Measurements from ENCODE around the gene ZBTB20.

The ZBTB20 gene

DNA sequence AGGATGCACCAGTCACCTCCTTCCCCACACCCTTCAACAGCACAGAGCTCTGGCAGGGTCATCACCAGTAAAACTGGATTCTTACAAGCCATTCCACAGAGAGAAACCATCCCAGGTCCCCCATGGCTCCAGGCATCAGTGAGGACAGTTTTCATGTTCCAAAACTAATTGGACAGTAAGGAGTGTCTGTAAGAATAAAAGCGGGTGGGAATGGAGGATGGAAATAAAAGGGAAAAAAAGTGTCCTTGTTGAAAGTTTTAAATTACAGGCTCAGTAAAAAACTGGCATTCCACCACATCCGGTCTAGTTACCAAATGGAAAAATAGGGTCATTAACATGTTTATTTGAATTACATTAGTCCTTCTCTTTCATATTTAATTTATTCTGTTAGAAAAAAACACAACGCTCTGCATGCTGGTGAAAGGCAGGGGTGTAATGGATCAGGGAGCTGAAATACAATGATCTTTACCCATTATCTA lies 735.9 kb downstream of the ZBTB20 start:
- no peak for DNase-seq
- H3K9ac ChIP-seq (ENCODE audit: low read length), result no peak overlapping the region

DNA sequence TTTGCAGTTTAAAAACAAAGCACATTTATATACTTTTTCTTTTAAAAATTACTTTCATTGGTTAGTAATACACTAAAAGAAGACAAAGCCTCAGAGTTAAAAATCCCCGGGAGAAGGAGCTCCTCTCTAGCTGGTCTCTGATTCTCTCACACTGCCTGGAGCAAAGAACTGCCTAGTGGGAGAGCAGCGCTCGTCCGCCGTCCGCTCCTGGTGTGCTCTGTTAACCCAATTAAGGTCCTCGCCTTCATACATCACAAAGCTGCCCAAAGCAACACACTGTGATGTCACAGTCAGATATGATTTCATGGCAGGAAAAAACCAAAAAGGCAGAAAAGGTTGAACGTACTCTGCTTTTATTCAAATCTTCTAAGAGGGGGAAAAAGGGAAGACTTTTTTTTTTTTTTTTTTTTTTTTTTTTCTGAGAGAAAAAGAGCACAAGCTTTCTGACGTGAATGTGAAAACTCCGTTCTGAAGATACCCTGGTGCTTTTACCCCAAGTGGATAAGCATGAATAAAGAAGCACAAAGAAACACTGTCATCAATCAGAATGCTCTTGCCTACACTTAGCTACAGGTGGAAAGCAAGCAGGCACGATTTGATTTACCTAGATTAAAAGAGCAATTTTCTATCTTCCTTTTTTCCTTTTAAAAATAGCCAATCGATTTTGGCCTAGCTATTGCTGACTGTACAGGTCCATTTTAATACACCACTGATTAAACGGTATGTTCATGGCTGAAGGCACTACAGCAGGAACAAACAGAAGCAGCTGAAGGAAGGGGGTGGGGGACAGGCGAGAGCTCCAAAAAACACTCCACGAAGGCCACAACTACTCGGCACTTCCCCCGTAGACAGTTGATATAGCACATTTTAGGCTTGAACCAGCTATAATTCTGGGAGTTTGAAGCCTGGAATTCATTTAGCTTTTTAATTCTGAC lies 738.1 kb downstream of the ZBTB20 start:
- Histone ChIP-seq H3K36me3 (replicated peaks; ENCODE audit: insufficient read depth, low read length) (no peaks in the 10 kb centered on the region), H3K4me3 (ENCODE audit: low read length) (no peak overlapping the region), H3K27ac (ENCODE audit: low read length) (no peak overlapping the region), H3K9me3 (replicated peaks; ENCODE audit: insufficient read depth, low read length) (no peaks in the 10 kb centered on the region), H3K79me2 (ENCODE audit: low read length) (no peaks in the 10 kb centered on the region), H3F3A (ENCODE audit: insufficient read depth, low read length) (no peaks in the 10 kb centered on the region), H4K20me1 (ENCODE audit: insufficient read depth, low read length) (no peaks in the 10 kb centered on the region), H3K27me3 (replicated peaks; ENCODE audit: insufficient read depth, low read length) (no peaks in the 10 kb centered on the region; the same call in 1 of the 2 replicates), H3K9ac (ENCODE audit: low read length) (no peak overlapping the region), H3K9me2 (replicated peaks; ENCODE audit: insufficient read depth, low read length) (no peaks in the 10 kb centered on the region), H3K4me1 (ENCODE audit: low read length) (no peaks in the 10 kb centered on the region), H2AFZ (ENCODE audit: low read length) (no peak overlapping the region), H3K4me2 (ENCODE audit: low read depth, low read length) (no peak overlapping the region)
- DNase-seq, result no peak
- TF ChIP-seq EZH2phosphoT487 (IDR thresholded peaks at IDR 0.05; ENCODE audit: low read length) (no peak), EZH2 (optimal IDR thresholded peaks at IDR 0.05; ENCODE audit: low read depth, low read length) (no peak)
- TF ChIP-seq, protein P1, sequence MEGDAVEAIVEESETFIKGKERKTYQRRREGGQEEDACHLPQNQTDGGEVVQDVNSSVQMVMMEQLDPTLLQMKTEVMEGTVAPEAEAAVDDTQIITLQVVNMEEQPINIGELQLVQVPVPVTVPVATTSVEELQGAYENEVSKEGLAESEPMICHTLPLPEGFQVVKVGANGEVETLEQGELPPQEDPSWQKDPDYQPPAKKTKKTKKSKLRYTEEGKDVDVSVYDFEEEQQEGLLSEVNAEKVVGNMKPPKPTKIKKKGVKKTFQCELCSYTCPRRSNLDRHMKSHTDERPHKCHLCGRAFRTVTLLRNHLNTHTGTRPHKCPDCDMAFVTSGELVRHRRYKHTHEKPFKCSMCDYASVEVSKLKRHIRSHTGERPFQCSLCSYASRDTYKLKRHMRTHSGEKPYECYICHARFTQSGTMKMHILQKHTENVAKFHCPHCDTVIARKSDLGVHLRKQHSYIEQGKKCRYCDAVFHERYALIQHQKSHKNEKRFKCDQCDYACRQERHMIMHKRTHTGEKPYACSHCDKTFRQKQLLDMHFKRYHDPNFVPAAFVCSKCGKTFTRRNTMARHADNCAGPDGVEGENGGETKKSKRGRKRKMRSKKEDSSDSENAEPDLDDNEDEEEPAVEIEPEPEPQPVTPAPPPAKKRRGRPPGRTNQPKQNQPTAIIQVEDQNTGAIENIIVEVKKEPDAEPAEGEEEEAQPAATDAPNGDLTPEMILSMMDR (IDR thresholded peaks at IDR 0.05; ENCODE audit: low read length), result no peak

More for the DNA sequence above, 735.9 kb downstream of the ZBTB20 start:
- Histone ChIP-seq H3K79me2 (ENCODE audit: low read length) (no peaks in the 10 kb centered on the region), H3K9me2 (replicated peaks; ENCODE audit: insufficient read depth, low read length) (no peaks in the 10 kb centered on the region), H3K27me3 (replicated peaks; ENCODE audit: insufficient read depth, low read length) (no peaks in the 10 kb centered on the region; the same call in 1 of the 2 replicates), H3K27ac (ENCODE audit: low read length) (no peak overlapping the region), H4K20me1 (ENCODE audit: insufficient read depth, low read length) (no peaks in the 10 kb centered on the region), H3K4me2 (ENCODE audit: low read depth, low read length) (no peak overlapping the region), H3F3A (ENCODE audit: insufficient read depth, low read length) (no peaks in the 10 kb centered on the region), H3K4me1 (ENCODE audit: low read length) (no peaks in the 10 kb centered on the region), H2AFZ (ENCODE audit: low read length) (no peak overlapping the region), H3K36me3 (replicated peaks; ENCODE audit: insufficient read depth, low read length) (no peaks in the 10 kb centered on the region), H3K9me3 (replicated peaks; ENCODE audit: insufficient read depth, low read length) (no peaks in the 10 kb centered on the region), H3K4me3 (ENCODE audit: low read length) (no peak overlapping the region)
- TF ChIP-seq EZH2phosphoT487 (IDR thresholded peaks at IDR 0.05; ENCODE audit: low read length) (no peak), EZH2 (optimal IDR thresholded peaks at IDR 0.05; ENCODE audit: low read depth, low read length) (no peak)
- TF ChIP-seq, protein P1 (IDR thresholded peaks at IDR 0.05; ENCODE audit: low read length), result no peak

DNA sequence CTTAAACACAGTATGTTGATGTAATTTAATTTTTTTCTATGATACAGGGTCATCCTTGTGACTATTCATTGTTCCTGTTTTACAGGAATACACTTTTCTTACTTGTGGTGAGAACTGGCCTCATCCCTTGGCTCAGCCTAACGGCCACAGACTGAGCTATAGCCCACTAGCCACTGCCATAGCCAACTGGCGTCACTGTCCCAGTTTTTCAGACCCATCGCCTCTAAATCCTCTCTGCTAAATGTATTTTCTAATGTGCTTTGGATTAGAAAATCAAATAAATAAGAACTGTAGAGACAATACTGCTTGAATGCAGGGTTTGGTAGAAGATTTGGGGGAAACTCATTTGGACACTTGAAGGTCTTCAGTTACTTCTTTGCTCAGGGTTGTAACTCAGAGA lies 740.2 kb downstream of the ZBTB20 start:
- Histone ChIP-seq H2AFZ (ENCODE audit: low read length) (no peak overlapping the region), H3K9me2 (replicated peaks; ENCODE audit: insufficient read depth, low read length) (no peaks in the 10 kb centered on the region), H3K36me3 (replicated peaks; ENCODE audit: insufficient read depth, low read length) (no peaks in the 10 kb centered on the region), H3K27ac (ENCODE audit: low read length) (no peak overlapping the region), H3K4me2 (ENCODE audit: low read depth, low read length) (no peak overlapping the region), H3K9me3 (replicated peaks; ENCODE audit: insufficient read depth, low read length) (no peaks in the 10 kb centered on the region), H4K20me1 (ENCODE audit: insufficient read depth, low read length) (no peaks in the 10 kb centered on the region), H3F3A (ENCODE audit: insufficient read depth, low read length) (no peaks in the 10 kb centered on the region), H3K4me1 (ENCODE audit: low read length) (no peaks in the 10 kb centered on the region), H3K9ac (ENCODE audit: low read length) (no peak overlapping the region), H3K4me3 (ENCODE audit: low read length) (no peak overlapping the region), H3K79me2 (ENCODE audit: low read length) (no peaks in the 10 kb centered on the region), H3K27me3 (replicated peaks; ENCODE audit: insufficient read depth, low read length) (no peaks in the 10 kb centered on the region)
- DNase-seq, result no peak
- TF ChIP-seq EZH2phosphoT487 (IDR thresholded peaks at IDR 0.05; ENCODE audit: low read length), result no peak

DNA sequence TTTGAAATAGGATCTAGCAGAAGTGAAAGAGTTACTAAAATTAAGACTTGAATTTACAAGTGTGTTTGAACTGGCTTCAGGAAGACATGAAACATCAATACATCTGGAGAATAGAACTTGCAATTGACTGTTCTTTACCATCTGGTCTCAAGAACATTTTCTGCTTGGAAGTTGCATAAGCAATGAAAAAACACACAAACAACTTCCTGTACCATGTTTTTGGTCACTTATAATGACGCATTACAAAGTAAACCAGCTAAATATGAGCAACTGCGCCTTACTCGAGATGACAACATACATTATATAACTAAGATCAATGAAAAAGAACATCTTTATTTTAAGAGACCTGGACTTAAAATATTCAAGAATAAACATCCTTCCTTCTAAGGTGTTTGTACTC lies 740.8 kb downstream of the ZBTB20 start:
- no peaks in the 10 kb centered on the region for H4K20me1 ChIP-seq (ENCODE audit: insufficient read depth, low read length)
- no peak overlapping the region for H2AFZ ChIP-seq (ENCODE audit: low read length)
- no peaks in the 10 kb centered on the region for H3F3A ChIP-seq (ENCODE audit: insufficient read depth, low read length)
- H3K4me1 ChIP-seq (ENCODE audit: low read length), result no peaks in the 10 kb centered on the region
- no peak overlapping the region for H3K27ac ChIP-seq (ENCODE audit: low read length)
- H3K36me3 ChIP-seq (replicated peaks; ENCODE audit: insufficient read depth, low read length), result no peaks in the 10 kb centered on the region
- H3K79me2 ChIP-seq (ENCODE audit: low read length), result no peaks in the 10 kb centered on the region
- no peaks in the 10 kb centered on the region for H3K27me3 ChIP-seq (replicated peaks; ENCODE audit: insufficient read depth, low read length)
- no peak overlapping the region for H3K9ac ChIP-seq (ENCODE audit: low read length)
- TF ChIP-seq, protein P1 (IDR thresholded peaks at IDR 0.05; ENCODE audit: low read length), result no peak
- TF ChIP-seq EZH2phosphoT487 (IDR thresholded peaks at IDR 0.05; ENCODE audit: low read length) (no peak), EZH2 (optimal IDR thresholded peaks at IDR 0.05; ENCODE audit: low read depth, low read length) (no peak)
- DNase-seq, result no peak
- H3K4me2 ChIP-seq (ENCODE audit: low read depth, low read length), result no peak overlapping the region
- no peaks in the 10 kb centered on the region for H3K9me2 ChIP-seq (replicated peaks; ENCODE audit: insufficient read depth, low read length)
- H3K9me3 ChIP-seq (replicated peaks; ENCODE audit: insufficient read depth, low read length), result no peaks in the 10 kb centered on the region
- no peak overlapping the region for H3K4me3 ChIP-seq (ENCODE audit: low read length)

All from MM.1S (cell line).